Measurements from ENCODE around the gene CDKN1A. TPM values are rescaled to one million over a fixed set of nuclear protein-coding genes. Genes with fewer than 3 reads are reported as not detected.
A peak's percentile ranks its signal among the peaks of the same experiment; 100 is the strongest.

Gene CDKN1A
- total and polyA plus RNA-seq, 9 donors, result 61.8 to 163 (median 145) TPM

GRCh38 chr6:36638579-36638978 lies 39.9 kb upstream of the CDKN1A start:
- Histone ChIP-seq H3K36me3 (ENCODE audit: control insufficient read depth, insufficient read depth, low read length) (no peaks in the 10 kb centered on the region), H3K4me1 (ENCODE audit: control insufficient read depth, insufficient read depth, low read length) (peaks cover 29% of the 10 kb centered on the region), H3K9me3 (replicated peaks; ENCODE audit: control insufficient read depth, low read depth, low read length) (no peaks in the 10 kb centered on the region), H3K4me3 (ENCODE audit: low read length) (no peak overlapping the region), H3K27me3 (ENCODE audit: control insufficient read depth, insufficient read depth, low read length) (no peaks in the 10 kb centered on the region), H3K27ac (ENCODE audit: low read length) (no peak overlapping the region)
- no CpG with 5 or more reads among the region's 3 CpGs for WGBS (ENCODE audit: insufficient coverage)
- DNase-seq, result no peak

- H3K36me3 ChIP-seq (ENCODE audit: control insufficient read depth, insufficient read depth, low read length), result no peaks in the 10 kb centered on the region
- peaks cover 27% of the 10 kb centered on the region for H3K4me1 ChIP-seq (ENCODE audit: control insufficient read depth, insufficient read depth, low read length)
- no peaks in the 10 kb centered on the region for H3K9me3 ChIP-seq (replicated peaks; ENCODE audit: control insufficient read depth, low read depth, low read length)
- H3K27me3 ChIP-seq (ENCODE audit: control insufficient read depth, insufficient read depth, low read length), result no peaks in the 10 kb centered on the region
- WGBS (ENCODE audit: insufficient coverage), result 82% methylated on average over 6 of the region's 11 CpGs
- peak; percentile 67 for DNase-seq
- H3K27ac ChIP-seq (ENCODE audit: low read length), result no peak overlapping the region
- H3K4me3 ChIP-seq (ENCODE audit: low read length), result no peak overlapping the region
Observed at GRCh38 chr6:36639171-36639808, 39.2 kb upstream of the CDKN1A start.

- 80% methylated on average over 1 of the region's 3 CpGs for WGBS (ENCODE audit: insufficient coverage)
- peaks cover 20% of the 10 kb centered on the region for H3K4me1 ChIP-seq (ENCODE audit: control insufficient read depth, insufficient read depth, low read length)
- no peak for DNase-seq
- H3K27ac ChIP-seq (ENCODE audit: low read length), result no peak overlapping the region
- H3K27me3 ChIP-seq (ENCODE audit: control insufficient read depth, insufficient read depth, low read length), result no peaks in the 10 kb centered on the region
- H3K36me3 ChIP-seq (ENCODE audit: control insufficient read depth, insufficient read depth, low read length), result no peaks in the 10 kb centered on the region
- no peak overlapping the region for H3K4me3 ChIP-seq (ENCODE audit: low read length)
- H3K9me3 ChIP-seq (replicated peaks; ENCODE audit: control insufficient read depth, low read depth, low read length), result no peaks in the 10 kb centered on the region
Observed at GRCh38 chr6:36641543-36641942, 37.0 kb upstream of the CDKN1A start.

GRCh38 chr6:36642913-36643817 lies 35.3 kb upstream of the CDKN1A start:
- Histone ChIP-seq H3K27ac (ENCODE audit: low read length) (no peak overlapping the region), H3K4me1 (ENCODE audit: control insufficient read depth, insufficient read depth, low read length) (peaks cover 12% of the 10 kb centered on the region), H3K36me3 (ENCODE audit: control insufficient read depth, insufficient read depth, low read length) (no peaks in the 10 kb centered on the region), H3K4me3 (ENCODE audit: low read length) (no peak overlapping the region), H3K27me3 (ENCODE audit: control insufficient read depth, insufficient read depth, low read length) (no peaks in the 10 kb centered on the region), H3K9me3 (replicated peaks; ENCODE audit: control insufficient read depth, low read depth, low read length) (no peaks in the 10 kb centered on the region)
- peak; percentile 35 for DNase-seq
- WGBS (ENCODE audit: insufficient coverage), result 44% methylated on average over 5 of the region's 8 CpGs

- H3K27me3 ChIP-seq (ENCODE audit: control insufficient read depth, insufficient read depth, low read length), result no peaks in the 10 kb centered on the region
- peaks cover 12% of the 10 kb centered on the region for H3K4me1 ChIP-seq (ENCODE audit: control insufficient read depth, insufficient read depth, low read length)
- no peaks in the 10 kb centered on the region for H3K36me3 ChIP-seq (ENCODE audit: control insufficient read depth, insufficient read depth, low read length)
- DNase-seq, result no peak
- H3K4me3 ChIP-seq (ENCODE audit: low read length), result no peak overlapping the region
- WGBS (ENCODE audit: insufficient coverage), result 73% methylated on average over 2 of the region's 4 CpGs
- H3K27ac ChIP-seq (ENCODE audit: low read length), result no peak overlapping the region
- no peaks in the 10 kb centered on the region for H3K9me3 ChIP-seq (replicated peaks; ENCODE audit: control insufficient read depth, low read depth, low read length)
Observed at GRCh38 chr6:36643977-36644376, 34.5 kb upstream of the CDKN1A start.

GRCh38 chr6:36649086-36649485 lies 29.4 kb upstream of the CDKN1A start:
- H3K9me3 ChIP-seq (replicated peaks; ENCODE audit: control insufficient read depth, low read depth, low read length), result no peaks in the 10 kb centered on the region
- no peak overlapping the region for H3K27ac ChIP-seq (ENCODE audit: low read length)
- WGBS (ENCODE audit: insufficient coverage), result no CpG with 5 or more reads among the region's 3 CpGs

GRCh38 chr6:36649701-36650484 lies 28.6 kb upstream of the CDKN1A start:
- Histone ChIP-seq H3K27ac (ENCODE audit: low read length) (no peak overlapping the region), H3K4me1 (ENCODE audit: control insufficient read depth, insufficient read depth, low read length) (peaks cover 6% of the 10 kb centered on the region), H3K36me3 (ENCODE audit: control insufficient read depth, insufficient read depth, low read length) (no peaks in the 10 kb centered on the region), H3K27me3 (ENCODE audit: control insufficient read depth, insufficient read depth, low read length) (peaks cover 2% of the 10 kb centered on the region), H3K9me3 (replicated peaks; ENCODE audit: control insufficient read depth, low read depth, low read length) (no peaks in the 10 kb centered on the region), H3K4me3 (ENCODE audit: low read length) (no peak overlapping the region)
- no peak for DNase-seq
- 67% methylated on average over 9 of the region's 13 CpGs for WGBS (ENCODE audit: insufficient coverage)

More at GRCh38 chr6:36649086-36649485, 29.4 kb upstream of the CDKN1A start:
- Histone ChIP-seq H3K4me3 (ENCODE audit: low read length) (no peak overlapping the region), H3K4me1 (ENCODE audit: control insufficient read depth, insufficient read depth, low read length) (peaks cover 6% of the 10 kb centered on the region), H3K27me3 (ENCODE audit: control insufficient read depth, insufficient read depth, low read length) (peaks cover 2% of the 10 kb centered on the region), H3K36me3 (ENCODE audit: control insufficient read depth, insufficient read depth, low read length) (no peaks in the 10 kb centered on the region)
- DNase-seq, result no peak

GRCh38 chr6:36650848-36651478 lies 27.6 kb upstream of the CDKN1A start:
- Histone ChIP-seq H3K27ac (ENCODE audit: low read length) (no peak overlapping the region), H3K4me3 (ENCODE audit: low read length) (no peak overlapping the region), H3K36me3 (ENCODE audit: control insufficient read depth, insufficient read depth, low read length) (no peaks in the 10 kb centered on the region), H3K9me3 (replicated peaks; ENCODE audit: control insufficient read depth, low read depth, low read length) (no peaks in the 10 kb centered on the region), H3K4me1 (ENCODE audit: control insufficient read depth, insufficient read depth, low read length) (peaks cover 11% of the 10 kb centered on the region), H3K27me3 (ENCODE audit: control insufficient read depth, insufficient read depth, low read length) (peaks cover 2% of the 10 kb centered on the region)
- no CpG with 5 or more reads among the region's 2 CpGs for WGBS (ENCODE audit: insufficient coverage)
- DNase-seq, result peak; percentile 72

- H3K27ac ChIP-seq (ENCODE audit: low read length), result no peak overlapping the region
- H3K27me3 ChIP-seq (ENCODE audit: control insufficient read depth, insufficient read depth, low read length), result peaks cover 2% of the 10 kb centered on the region
- no peak for DNase-seq
- 71% methylated on average over 1 of the region's 11 CpGs for WGBS (ENCODE audit: insufficient coverage)
- H3K36me3 ChIP-seq (ENCODE audit: control insufficient read depth, insufficient read depth, low read length), result no peaks in the 10 kb centered on the region
- peaks cover 11% of the 10 kb centered on the region for H3K4me1 ChIP-seq (ENCODE audit: control insufficient read depth, insufficient read depth, low read length)
- H3K9me3 ChIP-seq (replicated peaks; ENCODE audit: control insufficient read depth, low read depth, low read length), result no peaks in the 10 kb centered on the region
- no peak overlapping the region for H3K4me3 ChIP-seq (ENCODE audit: low read length)
Observed at GRCh38 chr6:36651659-36652379, 26.7 kb upstream of the CDKN1A start.

Measured in muscle of leg (tissue), 11 donors.